ENCODE results near the gene MYL3. TPM values are rescaled to one million over a fixed set of nuclear protein-coding genes. Genes with fewer than 3 reads are reported as not detected.
A peak's percentile ranks its signal among the peaks of the same experiment; 100 is the strongest.

Gene MYL3
- polyA plus RNA-seq, 2 of the 4 experiments (the other 2 are of a cell fraction), result 0.25 TPM; not detected in 1

- H3K4me1 ChIP-seq, result peaks cover 21% of the 10 kb centered on the region
- POLR2A ChIA-PET, result no interaction called here
- DNase-seq (ENCODE audit: low read depth in 1 of 2, low spot score in 1 of 2), result peak in 1 of 2 experiments; percentile 16
- peak overlapping the region; percentile 89 for H3K4me2 ChIP-seq
- no peaks in the 10 kb centered on the region for H3K9me3 ChIP-seq
- no peak for FAIRE-seq
- CTCF ChIA-PET, result interaction anchor here (0.8 to 3.1 kb wide), 5 partner anchors 11 to 27 kb away, joined by 3 to 11 read pairs (median 8); no protein-coding TSS in a partner anchor
- peak; percentile 33 to 71; a peak in 4 of 6 replicates for ATAC-seq
- WGBS (ENCODE audit: missing lambda C conversion rate), result 2% methylated on average over 29 of the region's 72 CpGs
- H3K27ac ChIP-seq, result peak overlapping the region; percentile 37 to 76; a peak in 4 of 6 replicates
- H3K4me3 ChIP-seq, result peak overlapping the region; percentile 56
- TF ChIP-seq KDM1A (IDR thresholded peaks at IDR 0.05; ENCODE audit: low read depth), result no peak
- TF ChIP-seq NR3C1 (IDR thresholded peaks at IDR 0.05), result no peak
- TF ChIP-seq CEBPB (IDR thresholded peaks at IDR 0.05), result no peak
- TF ChIP-seq HES2 (IDR thresholded peaks at IDR 0.05), result no peak
- TF ChIP-seq PHF8 (IDR thresholded peaks at IDR 0.05; ENCODE audit: borderline replicate concordance, low read depth), result no peak
These were observed 19.3 kb upstream of the MYL3 start for GRCh38 chr3:46882377-46883053.

GRCh38 chr3:46881596-46882376, 18.5 kb upstream of the MYL3 start:
- Histone ChIP-seq H3K4me1 (peaks cover 21% of the 10 kb centered on the region), H3K9me3 (no peaks in the 10 kb centered on the region), H3K27ac (peak overlapping the region; percentile 37 to 76; a peak in 4 of 6 replicates), H3K4me3 (peak overlapping the region; percentile 56), H3K4me2 (peak overlapping the region; percentile 89)
- POLR2A ChIA-PET, result no interaction called here
- DNase-seq (ENCODE audit: low read depth in 1 of 2, low spot score in 1 of 2) (no peak), FAIRE-seq (no peak), ATAC-seq (peak in 1 of 2 experiments; percentile 31; a peak in 3 of 6 replicates)
- WGBS (ENCODE audit: missing lambda C conversion rate), result 13% methylated on average over 21 of the region's 83 CpGs
- no peak for TF ChIP-seq JUN (IDR thresholded peaks at IDR 0.05)
- TF ChIP-seq PBX3 (IDR thresholded peaks at IDR 0.05), result no peak
- no peak for TF ChIP-seq NR3C1 (IDR thresholded peaks at IDR 0.05)
- TF ChIP-seq ZFP36 (IDR thresholded peaks at IDR 0.05; ENCODE audit: borderline replicate concordance, partially characterized antibody), result no peak
- no peak for TF ChIP-seq KDM1A (IDR thresholded peaks at IDR 0.05; ENCODE audit: low read depth)
- TF ChIP-seq FOSL2 (IDR thresholded peaks at IDR 0.05), result no peak
- no peak for TF ChIP-seq FOSL2 (CRISPR knock-in tag; IDR thresholded peaks at IDR 0.05)
- no peak for TF ChIP-seq BCL3 (IDR thresholded peaks at IDR 0.05)
- TF ChIP-seq RARB (CRISPR knock-in tag; IDR thresholded peaks at IDR 0.05), result no peak
- no peak for TF ChIP-seq POLR2A (IDR thresholded peaks at IDR 0.05; ENCODE audit: low read length)
- no peak for TF ChIP-seq USF2 (IDR thresholded peaks at IDR 0.05)
- TF ChIP-seq HOXB13 (CRISPR knock-in tag; IDR thresholded peaks at IDR 0.05; ENCODE audit: low read depth), result no peak
- no peak for TF ChIP-seq EHF (CRISPR knock-in tag; IDR thresholded peaks at IDR 0.05)
- TF ChIP-seq JUNB (IDR thresholded peaks at IDR 0.05), result no peak
- TF ChIP-seq RCOR1 (IDR thresholded peaks at IDR 0.05; ENCODE audit: low read depth, low read length), result no peak
- TF ChIP-seq MAFK (IDR thresholded peaks at IDR 0.05; ENCODE audit: partially characterized antibody), result no peak
- TF ChIP-seq CEBPB (IDR thresholded peaks at IDR 0.05), result no peak
- no peak for TF ChIP-seq KDM5A (IDR thresholded peaks at IDR 0.05)
- no peak for TF ChIP-seq FOSB (CRISPR knock-in tag; IDR thresholded peaks at IDR 0.05)
- no peak for TF ChIP-seq HMGXB4 (CRISPR knock-in tag; IDR thresholded peaks at IDR 0.05; ENCODE audit: borderline replicate concordance)
- CTCF ChIA-PET, result interaction anchor here (0.8 to 7.4 kb wide), 7 partner anchors 11 to 28 kb away, joined by 3 to 45 read pairs (median 10); no protein-coding TSS in a partner anchor

Data from A549 (cell line).